Stimulated activated CD8-positive, alpha-beta memory T cell treated with anti-CD3 and anti-CD28 coated beads, Interleukin-12 subunit alpha, Interleukin-12 subunit beta, amount 100 ng/mL, for 24 hours (primary cell): ENCODE measurements around the gene HNRNPCL1.
"Not testable (repeated sequence)": the region's sequence is repeated elsewhere in the genome, so short reads cannot be mapped to it uniquely, and the experiment has no call there.

Source experiments
- DNase-seq: peaks from one replicate; pipeline ENCODE4 v3.0.0-alpha.2; 2020; ENCODE audit errors: extremely low read depth

HNRNPCL1 gene

GRCh38 chr1:12848620-12849019, at the start of gene HNRNPCL1:
HNRNPCL1 (minus strand) TSS chr1:12848720; CDS start chr1:12848289, 431 bp downstream.
- DNase-seq: not testable (repeated sequence)

GRCh38 chr1:12898170-12898569, 49.6 kb upstream of the HNRNPCL1 start, which contains the start of gene PRAMEF10:
PRAMEF10 (minus strand) TSS chr1:12898270; CDS start chr1:12895847, 2,423 bp downstream.
- DNase-seq: not testable (repeated sequence)

GRCh38 chr1:12886101-12886500, 37.6 kb upstream of the HNRNPCL1 start, which contains the start of gene PRAMEF4:
PRAMEF4 (minus strand) TSS chr1:12886201; CDS start chr1:12883394, 2,807 bp downstream.
- not testable (repeated sequence) for DNase-seq

- DNase-seq: not testable (repeated sequence)
Measured at GRCh38 chr1:12878453-12878852, 29.9 kb upstream of the HNRNPCL1 start.

DNA sequence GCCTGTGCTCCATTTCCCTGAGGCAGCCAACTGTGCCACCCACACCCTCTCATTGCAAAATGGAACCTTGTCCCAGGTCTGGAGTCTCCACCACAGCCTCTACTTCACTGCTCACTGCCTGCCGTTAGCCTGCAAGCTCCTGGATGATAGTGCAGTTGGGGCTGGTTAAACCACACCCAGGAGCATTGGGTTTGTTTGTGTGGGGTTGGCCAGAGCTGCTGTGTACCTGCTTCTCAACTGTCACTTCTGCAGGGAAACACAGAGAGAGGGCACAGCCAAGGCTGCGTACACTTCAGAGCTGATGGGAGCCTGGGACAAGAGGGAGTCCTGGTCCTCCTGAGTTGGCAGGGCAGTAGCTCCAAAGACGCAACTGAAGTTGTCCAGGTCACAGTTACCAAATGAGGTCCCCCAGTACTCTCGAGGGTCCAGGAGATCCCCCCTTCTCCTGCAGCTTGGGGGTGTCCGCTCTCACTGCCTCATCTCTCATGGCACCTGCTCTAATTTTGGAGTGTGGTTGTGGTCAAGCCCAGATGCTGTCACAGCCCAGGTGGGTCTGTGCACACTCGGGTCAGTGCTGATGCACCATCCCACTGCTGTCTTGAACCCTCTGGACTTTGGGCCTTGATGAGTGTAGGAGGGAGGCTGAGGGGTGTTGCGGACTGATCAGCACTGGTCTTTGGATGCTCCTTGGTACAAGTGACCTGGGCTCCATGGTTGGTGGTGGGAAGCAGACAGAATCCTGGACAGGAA, 14.8 kb upstream of the HNRNPCL1 start:
- not testable (repeated sequence) for DNase-seq

DNA sequence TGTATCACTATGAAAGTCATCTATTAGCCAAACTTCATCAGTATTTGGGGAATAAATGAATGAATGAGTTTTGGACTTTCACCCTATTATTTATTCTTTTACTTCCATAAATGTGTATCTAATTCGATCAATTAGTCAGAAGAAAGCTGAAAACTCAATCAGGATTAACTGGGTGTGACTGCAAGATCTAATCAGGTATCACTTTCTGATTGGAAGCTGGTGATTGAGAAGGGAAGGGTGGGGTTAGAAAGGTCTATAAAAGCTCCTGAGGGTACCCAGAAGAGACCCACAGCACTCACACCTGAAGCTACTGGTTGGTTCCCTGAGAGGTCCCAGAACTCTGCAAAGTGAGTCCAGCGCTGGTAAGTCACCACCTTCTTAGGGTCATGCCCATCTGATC, 8.3 kb upstream of the HNRNPCL1 start, which contains the start of gene PRAMEF2:
Gene PRAMEF2 (plus strand): TSS at position 301 of the 400 bp plus-strand sequence. CDS start 1,924 bp downstream, outside the sequence.
- DNase-seq: not testable (repeated sequence)

- DNase-seq: no peak
Measured at GRCh38 chr1:12851779-12852178, 3.3 kb upstream of the HNRNPCL1 start.

DNA sequence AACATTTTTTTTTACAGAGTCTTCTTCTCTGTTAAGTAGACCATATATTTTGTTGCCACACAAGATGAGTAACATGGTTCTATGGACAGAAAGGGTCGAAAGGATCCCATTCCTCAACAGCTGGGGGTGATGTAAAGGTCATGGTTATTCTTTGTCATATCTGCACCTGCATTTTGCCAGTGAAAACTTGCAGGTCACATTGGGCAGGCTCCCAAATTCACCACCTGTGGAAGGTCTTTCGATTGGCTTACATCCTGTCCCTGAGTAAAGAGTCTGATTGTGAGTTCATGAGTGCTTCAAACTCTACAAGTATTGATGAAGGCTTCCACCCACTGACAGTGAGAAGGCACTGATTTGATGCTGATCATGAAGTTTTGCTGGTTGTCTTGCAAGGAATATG, 15.3 kb downstream of the HNRNPCL1 start:
- DNase-seq: not testable (repeated sequence)

DNA sequence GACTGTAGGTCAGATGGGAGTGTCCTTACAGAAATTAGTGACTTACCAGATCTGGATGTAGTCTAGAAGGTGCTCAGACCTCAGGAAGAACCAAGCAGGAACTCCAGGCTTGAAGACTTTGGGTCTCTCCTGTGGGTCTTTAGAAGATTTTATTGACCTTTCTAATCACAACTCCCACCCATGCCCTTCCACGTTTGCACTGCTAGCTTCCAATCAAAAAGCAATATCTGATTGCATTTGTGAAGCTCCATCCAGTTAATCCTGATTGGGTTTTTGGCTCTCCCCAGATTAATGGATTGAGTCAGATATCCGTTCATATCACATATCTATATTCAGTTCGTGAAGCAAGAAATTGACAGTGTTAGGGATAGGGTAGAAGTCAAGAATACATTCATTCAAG, 17.2 kb downstream of the HNRNPCL1 start, which contains the start of gene PRAMEF11:
Gene PRAMEF11 (minus strand): TSS at position 101 of the 400 bp plus-strand sequence. CDS start 2,621 bp downstream, outside the sequence.
- not testable (repeated sequence) for DNase-seq

DNA sequence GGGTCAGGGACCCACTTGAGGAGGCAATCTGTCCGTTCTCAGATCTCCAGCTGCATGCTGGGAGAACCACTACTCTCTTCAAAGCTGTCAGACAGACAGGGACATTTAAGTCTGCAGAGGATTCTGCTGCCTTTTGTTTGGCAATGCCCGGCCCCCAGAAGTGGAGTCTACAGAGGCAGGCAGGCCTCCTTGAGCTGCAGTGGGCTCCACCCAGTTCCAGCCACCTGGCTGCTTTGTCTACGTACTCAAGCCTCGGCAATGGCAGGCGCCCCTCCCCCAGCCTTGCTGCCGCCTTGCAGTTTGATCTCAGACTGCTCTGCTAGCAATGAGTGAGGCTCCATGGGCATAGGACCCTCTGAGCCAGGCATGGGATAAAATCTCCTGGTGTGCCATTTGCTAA, 29.5 kb downstream of the HNRNPCL1 start:
- not testable (repeated sequence) for DNase-seq

GRCh38 chr1:12811409-12811784, 37.1 kb downstream of the HNRNPCL1 start:
- DNase-seq: no peak

- DNase-seq: no peak
Measured at GRCh38 chr1:12810691-12811408, 37.7 kb downstream of the HNRNPCL1 start.

GRCh38 chr1:12809933-12810332, 38.6 kb downstream of the HNRNPCL1 start:
- DNase-seq: no peak

- DNase-seq: no peak
Measured at GRCh38 chr1:12799730-12800129, 48.8 kb downstream of the HNRNPCL1 start.

DNA sequence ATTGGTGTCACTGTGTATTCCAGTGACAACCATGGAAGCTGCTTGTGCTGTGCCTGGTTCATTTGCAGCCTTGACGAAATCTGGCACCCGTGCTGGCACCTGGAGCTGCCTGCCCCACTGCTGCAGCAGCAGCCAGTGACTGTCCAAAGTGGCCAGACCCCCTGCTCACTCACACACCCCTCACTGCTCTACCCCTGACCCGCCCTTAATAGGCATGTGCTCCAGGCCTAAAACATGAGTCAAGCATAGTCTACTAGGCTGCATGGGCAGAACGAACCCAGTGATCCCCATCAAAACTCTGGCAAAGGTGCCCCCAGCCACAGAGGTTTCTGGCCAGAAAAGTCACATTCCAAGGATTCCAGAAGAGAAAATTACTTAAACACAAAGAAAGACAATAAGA, 49.6 kb downstream of the HNRNPCL1 start:
- DNase-seq: no peak
